CD4-positive, alpha-beta T cell (primary cell): ENCODE results near the gene PSMA4. TPM values are rescaled to one million over a fixed set of nuclear protein-coding genes. Genes with fewer than 3 reads are reported as not detected.
"Not testable (repeated sequence)": the region's sequence is repeated elsewhere in the genome, so short reads cannot be mapped to it uniquely, and the experiment has no call there.

Experiments used
- ATAC-seq: fragments of 200-7000 bp; cut with Tn5 transposase; one replicate; pipeline ENCODE4 v1.10.0; 2022; ENCODE audit warnings: mild to moderate bottlenecking; ENCODE audit not compliant: poor library complexity
- CTCF ChIA-PET: fragments of 350-600 bp; sonication (Branson Sonifier 250); formaldehyde crosslinking; loops from one replicate; lab custom pipeline; 2021; ENCODE audit warnings: antibody characterized with exemption, inconsistent platforms; lab: Charles Lee
- POLR2A ChIA-PET: fragments of 350-600 bp; sonication (Branson Sonifier 250); formaldehyde crosslinking; loops from one replicate; lab custom pipeline; 2021; ENCODE audit warnings: antibody characterized with exemption, inconsistent platforms; lab: Charles Lee
- DNase-seq, 14 experiments: peaks; one replicate each; pipeline ENCODE4 v3.0.0-alpha.2; 2013 to 2020; ENCODE audit warnings: mixed read lengths in 2 of 14
- H3K27ac ChIP-seq, 2 donors: one replicate each; pipeline versions ENCODE4 v1.5.1 to v1.7.0; 2013; ENCODE audit warnings: low read length in 2 of 2, low read depth in 1 of 2, mild to moderate bottlenecking in 1 of 2
- H3K27me3 ChIP-seq, 2 experiments: 1 replicate in 1 of 2; 2 replicates in 1 of 2; pipeline versions ENCODE4 v1.6.1 to v1.7.0; 2013; ENCODE audit warnings: low read length in 2 of 2, control low read depth in 1 of 2, mild to moderate bottlenecking in 1 of 2, moderate library complexity in 1 of 2; ENCODE audit not compliant: insufficient read depth in 2 of 2, control insufficient read depth in 1 of 2
- H3K36me3 ChIP-seq: one replicate; pipeline ENCODE4 v1.6.1; 2013; ENCODE audit warnings: low read length, control low read depth; ENCODE audit not compliant: insufficient read depth
- H3K4me1 ChIP-seq: one replicate; pipeline ENCODE4 v1.6.1; 2013; ENCODE audit warnings: low read length, control low read depth; ENCODE audit not compliant: insufficient read depth
- H3K4me3 ChIP-seq: one replicate; pipeline ENCODE4 v1.5.1; 2013; ENCODE audit warnings: mild to moderate bottlenecking, low read length, moderate library complexity
- H3K9me3 ChIP-seq, 2 experiments: 1 replicate in 1 of 2; 2 replicates in 1 of 2; pipeline versions ENCODE4 v1.6.1 to v1.7.0; 2013; ENCODE audit warnings: low read length in 2 of 2, mild to moderate bottlenecking in 2 of 2, control low read depth in 1 of 2, moderate library complexity in 1 of 2; ENCODE audit not compliant: control insufficient read depth in 1 of 2, insufficient read depth in 1 of 2
- H3K27ac Mint-ChIP-seq: one replicate; pipeline ENCODE4 v1.8.0; 2020; ENCODE audit warnings: mixed read lengths
- H3K27me3 Mint-ChIP-seq: one replicate; pipeline ENCODE4 v1.8.0; 2021; ENCODE audit warnings: mixed read lengths
- H3K36me3 Mint-ChIP-seq: one replicate; pipeline ENCODE4 v1.8.0; 2021; ENCODE audit warnings: low read depth, mixed read lengths
- H3K4me1 Mint-ChIP-seq: one replicate; pipeline ENCODE4 v1.8.0; 2021; ENCODE audit warnings: low read depth, mixed read lengths
- H3K4me3 Mint-ChIP-seq: one replicate; pipeline ENCODE4 v1.8.0; 2020; ENCODE audit warnings: mild to moderate bottlenecking, mixed read lengths
- H3K9me3 Mint-ChIP-seq: one replicate; pipeline ENCODE4 v1.8.0; 2020; ENCODE audit warnings: mixed read lengths
- CTCF ChIP-seq: fragments of 200-600 bp; IDR thresholded peaks from one replicate; pipeline ENCODE4 v1.8.0; 2022; ENCODE audit warnings: antibody characterized with exemption, mild to moderate bottlenecking
- intact Hi-C, 2 experiments: fragments of 100-400 bp; cut with DNase I in 1 of 2; cut with micrococcal nuclease in 1 of 2; formaldehyde crosslinking; loops; one replicate each; pipeline versions ENCODE4 v1.15.1 to v1.9.0; 2023 to 2025; cut with DNase I, micrococcal nuclease
- total RNA-seq, 174 experiments: library from RNA in 2 of 174; stranded (reverse) in 2 of 174; gene quantifications; one replicate each; pipeline ENCODE4 v1.2.3 and lab custom pipeline; 2021 to 2026

PSMA4 gene
- total RNA-seq, 2 experiments from 2014 or later, result 65.5 to 66.4 TPM

GRCh38 chr15:78552597-78552996 is 12.4 kb downstream of the PSMA4 start:
- Histone ChIP-seq H3K27ac (no peak overlapping the region), H3K27me3 (no peaks in the 10 kb centered on the region), H3K4me3 (no peak overlapping the region), H3K9me3 (no peaks in the 10 kb centered on the region), H3K36me3 (peaks cover 33% of the 10 kb centered on the region), H3K4me1 (no peaks in the 10 kb centered on the region)
- intact Hi-C loops, result no loop called here
- ChIA-PET CTCF (no interaction called here), POLR2A (interaction anchor here (0.6 to 2.4 kb wide), 3 partner anchors 10 to 1315 kb away, joined by 3 to 8 read pairs (median 5); partner anchors contain the start of gene PSMA4)
- no peak for TF ChIP-seq CTCF
- no peaks in the 10 kb centered on the region for H3K9me3 Mint-ChIP-seq
- H3K36me3 Mint-ChIP-seq, result peaks cover 40% of the 10 kb centered on the region
- no peak overlapping the region for H3K27ac Mint-ChIP-seq
- ATAC-seq (no peak), DNase-seq (no peak)
- no peaks in the 10 kb centered on the region for H3K4me1 Mint-ChIP-seq
- no peak overlapping the region for H3K4me3 Mint-ChIP-seq
- H3K27me3 Mint-ChIP-seq, result no peaks in the 10 kb centered on the region

GRCh38 chr15:78560201-78560600 is 20.0 kb downstream of the PSMA4 start:
- peaks cover 11% of the 10 kb centered on the region for H3K4me1 Mint-ChIP-seq
- H3K27me3 Mint-ChIP-seq, ATAC-seq, H3K4me1 ChIP-seq, H3K9me3 ChIP-seq, H3K4me3 ChIP-seq, H3K27ac ChIP-seq, H3K4me3 Mint-ChIP-seq, intact Hi-C loops, H3K36me3 ChIP-seq, H3K9me3 Mint-ChIP-seq, H3K27ac Mint-ChIP-seq, CTCF ChIA-PET, H3K36me3 Mint-ChIP-seq, POLR2A ChIA-PET, DNase-seq, H3K27me3 ChIP-seq: not testable (repeated sequence)

- no peak for ATAC-seq
- Histone ChIP-seq H3K9me3 (no peaks in the 10 kb centered on the region), H3K27me3 (no peaks in the 10 kb centered on the region), H3K36me3 (no peaks in the 10 kb centered on the region), H3K4me3 (no peak overlapping the region), H3K27ac (no peak overlapping the region), H3K4me1 (peaks cover 18% of the 10 kb centered on the region)
- Mint-ChIP-seq H3K27ac (no peak overlapping the region), H3K27me3 (peaks cover 6% of the 10 kb centered on the region), H3K9me3 (no peaks in the 10 kb centered on the region), H3K4me3 (no peak overlapping the region), H3K4me1 (peaks cover 19% of the 10 kb centered on the region), H3K36me3 (no peaks in the 10 kb centered on the region)
- POLR2A ChIA-PET, result no interaction called here
- CTCF ChIA-PET, result no interaction called here
- no peak for DNase-seq
- no peak for TF ChIP-seq CTCF
- intact Hi-C loops, result no loop called here
Measured at GRCh38 chr15:78561490-78561889, 21.2 kb downstream of the PSMA4 start.

GRCh38 chr15:78563092-78563491 is 22.8 kb downstream of the PSMA4 start:
- Histone ChIP-seq H3K4me1 (peaks cover 18% of the 10 kb centered on the region), H3K27me3 (no peaks in the 10 kb centered on the region), H3K4me3 (no peak overlapping the region), H3K27ac (no peak overlapping the region), H3K36me3 (no peaks in the 10 kb centered on the region), H3K9me3 (no peaks in the 10 kb centered on the region)
- no peak for TF ChIP-seq CTCF
- POLR2A ChIA-PET, result no interaction called here
- Mint-ChIP-seq H3K27ac (no peak overlapping the region), H3K36me3 (no peaks in the 10 kb centered on the region), H3K27me3 (peaks cover 16% of the 10 kb centered on the region), H3K4me3 (peak overlapping the region; percentile 21), H3K4me1 (peaks cover 21% of the 10 kb centered on the region), H3K9me3 (no peaks in the 10 kb centered on the region)
- intact Hi-C loops, result no loop called here
- ATAC-seq, result no peak
- no peak for DNase-seq
- CTCF ChIA-PET, result no interaction called here
